Erythroblast (primary cell): Measurements from ENCODE around the gene TRIP11.

Experiments used
- GATA1 ChIP-seq: IDR thresholded peaks from 2 replicates; pipeline ENCODE4 v1.6.1; 2011; ENCODE audit warnings: low read depth, mild to moderate bottlenecking, control low read depth, low read length, moderate library complexity
- POLR2A ChIP-seq: IDR thresholded peaks from 2 replicates; pipeline ENCODE4 v1.6.1; 2011; ENCODE audit warnings: mild to moderate bottlenecking, low read length

DNA sequence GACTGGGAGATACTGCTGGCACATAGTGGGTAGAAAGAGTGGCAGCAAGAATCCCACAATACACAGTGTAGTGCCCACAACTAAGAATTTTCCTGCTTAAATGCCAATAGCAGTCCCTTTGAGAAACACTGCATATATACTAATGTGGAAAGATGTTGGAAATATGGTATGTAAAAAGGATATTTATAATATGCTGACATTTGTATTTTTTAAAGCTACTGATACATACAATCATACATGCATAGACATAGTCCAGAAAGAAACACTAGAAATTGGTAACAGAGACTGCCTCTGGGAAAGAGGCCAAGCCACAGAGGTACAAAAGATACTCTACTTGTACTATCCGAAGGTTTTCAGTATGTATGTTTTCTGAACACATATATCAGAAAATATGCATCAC is 30.3 kb downstream of the TRIP11 start:
- TF ChIP-seq POLR2A (no peak), GATA1 (no peak)
